GM18520 (cell line): ENCODE measurements around the gene FUS.
"Not testable (repeated sequence)": the region's sequence is repeated elsewhere in the genome, so short reads cannot be mapped to it uniquely, and the experiment has no call there.

Experiments used
- ATAC-seq: cut with Tn5 transposase; IDR thresholded peaks from one replicate; pipeline ENCODE4 v1.9.1; 2021; ENCODE audit not compliant: unreplicated experiment

Gene FUS

GRCh38 chr16:31184888-31185287 lies 4.9 kb downstream of the FUS start:
- no peak for ATAC-seq

GRCh38 chr16:31185339-31185738 lies 5.4 kb downstream of the FUS start:
- no peak for ATAC-seq

GRCh38 chr16:31186176-31186575 lies 6.2 kb downstream of the FUS start:
- ATAC-seq = no peak

- ATAC-seq = no peak
These were observed 7.2 kb downstream of the FUS start for GRCh38 chr16:31186930-31187807.

GRCh38 chr16:31187808-31188189 lies 7.9 kb downstream of the FUS start:
- ATAC-seq = no peak

- no peak for ATAC-seq
These were observed 8.8 kb downstream of the FUS start for GRCh38 chr16:31188450-31189411.

GRCh38 chr16:31189412-31189778 lies 9.5 kb downstream of the FUS start:
- ATAC-seq = no peak

- ATAC-seq = no peak
These were observed 10.1 kb downstream of the FUS start for GRCh38 chr16:31190061-31190460.

GRCh38 chr16:31190818-31191444 lies 11.0 kb downstream of the FUS start:
- no peak for ATAC-seq

GRCh38 chr16:31191697-31192428 lies 11.9 kb downstream of the FUS start:
- no peak for ATAC-seq

GRCh38 chr16:31192856-31193642 lies 13.1 kb downstream of the FUS start:
- ATAC-seq = no peak

GRCh38 chr16:31193874-31194273 lies 13.9 kb downstream of the FUS start:
- ATAC-seq = no peak

- ATAC-seq = no peak
These were observed 15.0 kb downstream of the FUS start for GRCh38 chr16:31194898-31195297.

GRCh38 chr16:31195861-31196260 lies 15.9 kb downstream of the FUS start:
- ATAC-seq = not testable (repeated sequence)

- no peak for ATAC-seq
These were observed 16.6 kb downstream of the FUS start for GRCh38 chr16:31196324-31197088.

- ATAC-seq = no peak
These were observed 18.4 kb downstream of the FUS start for GRCh38 chr16:31198207-31198882.

- no peak for ATAC-seq
These were observed 19.6 kb downstream of the FUS start for GRCh38 chr16:31199430-31200041.

GRCh38 chr16:31200111-31200510 lies 20.2 kb downstream of the FUS start:
- not testable (repeated sequence) for ATAC-seq
